A549 (cell line): ENCODE results near the gene EMD. TPM values are rescaled to one million over a fixed set of nuclear protein-coding genes. Genes with fewer than 3 reads are reported as not detected.
"Not testable (repeated sequence)": the region's sequence is repeated elsewhere in the genome, so short reads cannot be mapped to it uniquely, and the experiment has no call there.

Experiments
- ATAC-seq, 2 experiments: fragments of 200-7000 bp in 1 of 2; fragments of >200 bp in 1 of 2; cut with Nextera tagmentation in 1 of 2; cut with Tn5 transposase in 1 of 2; 3 replicates each; pipeline versions ENCODE4 v1.8.0 to v1.9.1; 2018 to 2020; ENCODE audit warnings: mild to moderate bottlenecking in 1 of 2, moderate library complexity in 1 of 2
- CTCF ChIA-PET: fragments of 300-600 bp; sonication (Branson Sonifier 250); formaldehyde crosslinking; extraction: SDS; loops from one replicate; lab custom pipeline; 2021; ENCODE audit warnings: antibody characterized with exemption, inconsistent platforms; lab: Yijun Ruan, JAX
- POLR2A ChIA-PET: fragments of 350-600 bp; formaldehyde crosslinking; extraction: SDS; loops from one replicate; lab custom pipeline; 2021; ENCODE audit warnings: antibody characterized with exemption, inconsistent platforms; lab: Yijun Ruan, JAX
- DNase-seq, 2 experiments: peaks; one replicate each; pipeline versions ENCODE4 v3.0.0 to v3.0.0-alpha.2; 2011 to 2016; ENCODE audit warnings: low read depth in 1 of 2, low spot score in 1 of 2
- FAIRE-seq: peaks from 2 replicates; lab custom pipeline; 2011; peaks lifted over from hg19 to GRCh38; lab: Jason Lieb, UNC
- H3K27ac ChIP-seq, 2 experiments: fragments of >200 bp; sonication (Bioruptor Twin); formaldehyde crosslinking; 3 replicates each; pipeline ENCODE4 v1.5.1; 2016 to 2017
- H3K4me1 ChIP-seq: fragments of >200 bp; sonication (Bioruptor Twin); formaldehyde crosslinking; 3 replicates; pipeline ENCODE4 v1.6.1; 2016
- H3K4me2 ChIP-seq: fragments of >200 bp; sonication (Bioruptor Twin); formaldehyde crosslinking; 3 replicates; pipeline ENCODE4 v1.6.1; 2016
- H3K4me3 ChIP-seq: fragments of >200 bp; sonication (Bioruptor Twin); formaldehyde crosslinking; 3 replicates; pipeline ENCODE4 v1.5.1; 2016
- H3K9me3 ChIP-seq: fragments of >200 bp; sonication (Bioruptor Twin); formaldehyde crosslinking; 3 replicates; pipeline ENCODE4 v1.6.1; 2016
- ATOH8 ChIP-seq: fragments of 250-450 bp; sonication (Bioruptor Pico); IDR thresholded peaks from 2 replicates; pipeline ENCODE4 v1.5.0; 2020; ENCODE audit warnings: low read depth, mild to moderate bottlenecking, moderate library complexity
- CTCF ChIP-seq: fragments of >200 bp; sonication (Bioruptor Twin); formaldehyde crosslinking; IDR thresholded peaks from 3 replicates; pipeline ENCODE4 v1.5.1; 2016
- EHF ChIP-seq: fragments of 250-450 bp; sonication (Bioruptor Pico); IDR thresholded peaks from 2 replicates; pipeline ENCODE4 v1.5.0; 2020; ENCODE audit warnings: mild to moderate bottlenecking
- ELK1 ChIP-seq: fragments of 150-350 bp; IDR thresholded peaks from 2 replicates; pipeline ENCODE4 v1.6.1; 2014; ENCODE audit warnings: low read depth, mild to moderate bottlenecking, low read length
- FOXS1 ChIP-seq: fragments of 250-450 bp; sonication (Bioruptor Pico); IDR thresholded peaks from 2 replicates; pipeline ENCODE4 v1.5.0; 2020; ENCODE audit warnings: mild to moderate bottlenecking, moderate library complexity
- HOXA7 ChIP-seq: fragments of 250-450 bp; sonication (Bioruptor Pico); IDR thresholded peaks from 2 replicates; pipeline ENCODE4 v1.5.0; 2020; ENCODE audit warnings: mild to moderate bottlenecking, moderate library complexity
- HOXB13 ChIP-seq: fragments of 250-450 bp; sonication (Bioruptor Pico); IDR thresholded peaks from 2 replicates; pipeline ENCODE4 v1.5.0; 2020; ENCODE audit warnings: low read depth, mild to moderate bottlenecking, moderate library complexity
- JUN ChIP-seq, 2 experiments: fragments of >200 bp; sonication (Bioruptor Twin); formaldehyde crosslinking; IDR thresholded peaks; 2 replicates in 1 of 2; 3 replicates in 1 of 2; pipeline ENCODE4 v1.6.1; 2016 to 2017
- JUNB ChIP-seq: fragments of >200 bp; sonication (Bioruptor Twin); formaldehyde crosslinking; IDR thresholded peaks from 2 replicates; pipeline ENCODE4 v1.6.1; 2016
- KDM1A ChIP-seq: fragments of 200-600 bp; sonication (generic); IDR thresholded peaks from 2 replicates; pipeline ENCODE4 v1.6.1; 2016; ENCODE audit warnings: low read depth, mild to moderate bottlenecking
- MYC ChIP-seq: IDR thresholded peaks from 2 replicates; pipeline ENCODE4 v1.6.1; 2012; ENCODE audit warnings: mild to moderate bottlenecking, inconsistent platforms, low read length, improper control_type of control experiment, borderline replicate concordance
- POLR2A ChIP-seq: IDR thresholded peaks from 2 replicates; pipeline ENCODE4 v1.6.1; 2012; ENCODE audit warnings: mild to moderate bottlenecking, low read length
- WGBS: methylation state at CpG from one replicate; pipeline ENCODE4 v1.1.6; 2017; ENCODE audit errors: missing lambda C conversion rate; 5-methylcytosine and 5-hydroxymethylcytosine counted together
- polyA plus RNA-seq, 4 experiments: library from polyadenylated mRNA; depleted of rRNA in 3 of 4; stranded (reverse); fragments of >200 nt; fragmentation: RNase III in 1 of 4; extraction: RNeasy Plus Mini Kit Qiagen cat#74134 plus additional on column Dnase treatment in 1 of 4; gene quantifications; 2 replicates in 3 of 4; 3 replicates in 1 of 4; pipeline ENCODE4 v1.2.3, GENCODE V29; 2011 to 2017

The EMD gene
- polyA plus RNA-seq, 2 of the 4 experiments (the other 2 are of a cell fraction), result 34.6 to 126 TPM

- Histone ChIP-seq H3K4me1 (peaks cover 20% of the 10 kb centered on the region), H3K27ac (no peak overlapping the region), H3K9me3 (no peaks in the 10 kb centered on the region), H3K4me2 (no peak overlapping the region), H3K4me3 (no peak overlapping the region)
- FAIRE-seq (no peak), ATAC-seq (no peak), DNase-seq (no peak)
- WGBS, result 84% methylated on average over 10 of the region's 11 CpGs
- TF ChIP-seq HOXA7 (CRISPR knock-in tag) (0 out of 2 replicates have a peak, but pooled peaks have one; percentile 49), JUNB (no peak), JUN (IDR thresholded peaks at IDR 0.05) (0 out of 5 replicates have a peak, but pooled peaks of 1 of the 2 experiments have one; percentile 17)
- ChIA-PET CTCF (interaction anchor here (3.5 kb wide), 1 partner anchor 9 kb away, joined by 49 read pairs; the partner anchor contains the start of gene FLNA), POLR2A (interaction anchor here (2.8 kb wide), 1 partner anchor 12 kb away, joined by 10 read pairs; no protein-coding TSS in a partner anchor)
Observed at GRCh38 chrX:154382483-154383069, 3.5 kb downstream of the EMD start.

GRCh38 chrX:154383359-154384283 is 4.5 kb downstream of the EMD start:
- Histone ChIP-seq H3K27ac (no peak overlapping the region), H3K4me3 (no peak overlapping the region), H3K9me3 (no peaks in the 10 kb centered on the region), H3K4me2 (no peak overlapping the region), H3K4me1 (peaks cover 15% of the 10 kb centered on the region)
- ChIA-PET CTCF (interaction anchor here (0.7 to 3.5 kb wide), 5 partner anchors 10 to 1442 kb away, joined by 3 to 49 read pairs (median 3); partner anchors contain the start of genes FLNA and RPL10), POLR2A (interaction anchor here (1.1 to 2.8 kb wide), 3 partner anchors 11 to 14 kb away, joined by 5 to 10 read pairs (median 5); partner anchors contain the start of gene RPL10)
- DNase-seq (no peak), FAIRE-seq (no peak), ATAC-seq (no peak)
- TF ChIP-seq POLR2A (peak; percentile 6; the same call in 1 of the 2 replicates), ELK1 (no peak), MYC (no peak), EHF (CRISPR knock-in tag) (no peak), JUN (IDR thresholded peaks at IDR 0.05) (no peak), FOXS1 (CRISPR knock-in tag) (no peak), KDM1A (no peak)
- 92% methylated on average over 9 of the region's 14 CpGs for WGBS

GRCh38 chrX:154384284-154384892 is 5.3 kb downstream of the EMD start:
- no peak overlapping the region for H3K4me3 ChIP-seq
- FAIRE-seq (no peak), ATAC-seq (no peak), DNase-seq (no peak)
- ChIA-PET CTCF (interaction anchor here (0.7 to 3.5 kb wide), 5 partner anchors 11 to 1443 kb away, joined by 3 to 49 read pairs (median 3); partner anchors contain the start of genes FLNA and RPL10), POLR2A (interaction anchor here (1.1 to 2.8 kb wide), 3 partner anchors 11 to 14 kb away, joined by 5 to 10 read pairs (median 5); partner anchors contain the start of gene RPL10)
- no peaks in the 10 kb centered on the region for H3K9me3 ChIP-seq
- H3K4me2 ChIP-seq, result no peak overlapping the region
- H3K27ac ChIP-seq, result no peak overlapping the region
- TF ChIP-seq MYC (no peak), ATOH8 (CRISPR knock-in tag) (no peak), HOXB13 (CRISPR knock-in tag) (no peak), CTCF (peak; percentile 11; the same call in 1 of the 3 replicates)
- WGBS, result 87% methylated on average over 6 of the region's 8 CpGs
- peaks cover 15% of the 10 kb centered on the region for H3K4me1 ChIP-seq

GRCh38 chrX:154388094-154388493 is 9.0 kb downstream of the EMD start:
- POLR2A ChIA-PET, H3K27ac ChIP-seq, H3K4me3 ChIP-seq, CTCF ChIA-PET, H3K9me3 ChIP-seq, DNase-seq, H3K4me1 ChIP-seq, H3K4me2 ChIP-seq: not testable (repeated sequence)
- FAIRE-seq (peak; percentile 82), ATAC-seq (peak; percentile 16 to 47)
- WGBS, result no CpG with 5 or more reads among the region's 20 CpGs

GRCh38 chrX:154388649-154389048 is 9.6 kb downstream of the EMD start:
- H3K27ac ChIP-seq, H3K9me3 ChIP-seq, H3K4me2 ChIP-seq, H3K4me1 ChIP-seq, CTCF ChIA-PET, POLR2A ChIA-PET, DNase-seq, H3K4me3 ChIP-seq: not testable (repeated sequence)
- no CpG with 5 or more reads among the region's 16 CpGs for WGBS
- peak; percentile 46 for FAIRE-seq
- peak; percentile 9 to 18; a peak in 5 of 6 replicates for ATAC-seq

- 0 out of 3 replicates have a peak overlapping the region, but pooled peaks have one; percentile 31 for H3K4me3 ChIP-seq
Observed at GRCh38 chrX:154389812-154390747, 11.0 kb downstream of the EMD start.

More at GRCh38 chrX:154389812-154390747, 11.0 kb downstream of the EMD start:
- DNase-seq, H3K9me3 ChIP-seq, H3K4me1 ChIP-seq, H3K4me2 ChIP-seq, CTCF ChIA-PET, POLR2A ChIA-PET: not testable (repeated sequence)
- WGBS, result no CpG with 5 or more reads among the region's 121 CpGs
- peak; percentile 77 for FAIRE-seq
- peak overlapping the region; percentile 53 to 79; a peak in 4 of 6 replicates for H3K27ac ChIP-seq
- peak; percentile 56 to 76 for ATAC-seq
